Measurements from ENCODE around the gene TEKTIP1.

TEKTIP1 gene

DNA sequence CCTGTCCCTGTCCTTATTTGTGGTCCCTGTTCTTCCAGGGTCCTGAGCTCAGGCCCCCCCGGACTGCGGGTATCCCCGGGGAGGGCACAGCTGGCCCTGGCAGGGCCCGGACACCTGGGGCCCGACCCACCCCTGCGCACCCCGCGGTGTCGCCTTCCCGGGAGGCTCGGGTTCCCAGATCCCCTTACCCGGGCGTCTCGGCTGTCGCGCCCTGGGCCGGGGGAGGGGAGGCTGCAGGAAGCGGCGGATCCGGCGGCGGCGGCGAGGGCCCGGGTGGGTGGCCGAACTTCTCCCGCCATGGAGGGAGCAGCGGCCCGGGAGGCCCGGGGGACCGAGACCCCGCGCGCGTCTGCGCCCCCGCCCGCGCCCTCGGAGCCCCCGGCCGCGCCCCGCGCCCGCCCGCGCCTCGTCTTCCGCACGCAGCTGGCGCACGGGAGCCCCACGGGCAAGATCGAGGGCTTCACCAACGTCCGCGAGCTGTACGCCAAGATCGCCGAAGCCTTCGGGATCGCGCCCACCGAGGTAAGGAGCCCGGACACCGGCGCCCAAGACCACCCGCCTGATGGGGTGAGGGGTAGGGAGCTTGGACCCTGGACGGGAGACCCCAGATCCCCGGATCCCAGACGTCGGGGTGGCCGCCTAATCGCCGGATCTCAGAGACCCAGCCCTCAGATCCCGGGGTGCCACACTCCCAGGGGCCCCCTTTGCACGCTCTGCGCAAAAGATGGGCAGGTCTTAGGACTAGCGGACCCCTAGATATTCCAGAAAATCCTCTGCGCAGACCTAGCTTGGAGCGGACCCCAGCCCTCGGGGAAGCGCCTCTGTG, 46.5 kb downstream of the TEKTIP1 start, which contains the start of gene GIPC3:
TSS of gene GIPC3 (plus strand) at position 178 of the 826 bp plus-strand sequence. CDS start at position 298, 120 bp downstream.
- DNase-seq (ENCODE audit: low read depth in 2 of 2), result no peak

DNA sequence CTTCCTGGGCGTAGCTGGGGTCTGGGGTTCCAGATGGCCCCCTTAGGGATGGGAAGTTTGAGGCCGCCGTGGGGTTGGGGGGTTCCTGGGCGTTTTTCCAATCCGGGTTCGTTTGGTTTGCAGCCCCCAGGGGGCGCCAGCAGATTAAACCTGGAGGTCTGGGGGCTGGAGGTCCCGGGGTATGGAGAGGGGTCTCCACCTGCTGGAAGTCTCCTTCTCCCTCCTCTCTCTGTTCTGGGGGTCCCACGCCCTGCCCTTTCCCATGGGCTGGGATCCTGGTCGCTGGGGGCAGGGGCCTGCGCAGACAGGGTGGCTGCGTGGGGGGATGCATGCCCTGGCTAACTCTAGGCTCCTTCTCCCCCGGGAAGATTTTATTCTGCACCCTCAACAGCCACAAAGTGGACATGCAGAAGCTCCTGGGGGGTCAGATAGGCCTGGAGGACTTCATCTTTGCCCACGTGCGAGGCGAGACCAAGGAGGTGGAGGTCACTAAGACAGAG, 47.2 kb downstream of the TEKTIP1 start:
- no peak for DNase-seq (ENCODE audit: low read depth in 2 of 2)

GRCh38 chr19:3586707-3587346, 47.9 kb downstream of the TEKTIP1 start:
- no peak for DNase-seq (ENCODE audit: low read depth in 2 of 2)

DNA sequence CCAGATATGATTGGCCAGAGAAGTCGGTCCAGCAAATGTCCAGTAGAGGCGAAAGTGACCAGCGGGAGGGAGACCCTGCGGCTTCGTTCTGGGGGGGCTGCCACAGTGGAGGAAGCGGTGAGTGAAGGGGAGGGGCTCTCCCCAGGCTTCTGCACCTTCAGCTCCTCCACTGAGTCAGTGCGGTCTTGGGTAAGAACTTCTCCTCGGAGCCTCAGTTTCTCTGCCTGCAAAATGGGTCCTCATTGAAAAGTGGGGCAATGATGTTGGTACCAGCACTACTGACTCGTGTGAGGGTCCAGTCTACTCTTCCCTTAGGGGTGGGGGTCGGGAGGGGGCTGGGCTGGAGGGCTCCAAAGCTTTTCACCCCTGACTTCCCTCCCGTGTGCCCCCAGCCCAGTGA, 50.5 kb downstream of the TEKTIP1 start:
- no peak for DNase-seq (ENCODE audit: low read depth in 2 of 2)

DNA sequence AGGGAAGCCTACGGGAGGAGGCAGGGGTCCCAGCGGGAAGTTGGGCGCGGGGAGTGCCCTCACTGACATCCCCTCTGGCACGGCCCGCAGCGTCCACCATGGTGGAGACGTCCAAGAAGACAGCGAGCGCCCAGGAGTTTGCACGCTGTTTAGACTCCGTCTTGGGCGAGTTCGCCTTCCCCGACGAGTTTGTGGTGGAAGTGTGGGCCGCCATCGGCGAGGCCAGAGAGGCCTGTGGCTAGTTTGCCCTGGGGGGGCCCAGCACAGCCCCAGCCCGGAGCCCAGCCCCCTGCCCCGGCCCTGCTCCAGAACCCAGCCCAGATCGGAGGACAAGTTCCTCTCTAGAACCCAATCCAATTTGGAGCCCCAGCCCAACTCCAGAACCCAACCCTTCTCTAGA, 51.0 kb downstream of the TEKTIP1 start:
- no peak for DNase-seq (ENCODE audit: low read depth in 2 of 2)

DNA sequence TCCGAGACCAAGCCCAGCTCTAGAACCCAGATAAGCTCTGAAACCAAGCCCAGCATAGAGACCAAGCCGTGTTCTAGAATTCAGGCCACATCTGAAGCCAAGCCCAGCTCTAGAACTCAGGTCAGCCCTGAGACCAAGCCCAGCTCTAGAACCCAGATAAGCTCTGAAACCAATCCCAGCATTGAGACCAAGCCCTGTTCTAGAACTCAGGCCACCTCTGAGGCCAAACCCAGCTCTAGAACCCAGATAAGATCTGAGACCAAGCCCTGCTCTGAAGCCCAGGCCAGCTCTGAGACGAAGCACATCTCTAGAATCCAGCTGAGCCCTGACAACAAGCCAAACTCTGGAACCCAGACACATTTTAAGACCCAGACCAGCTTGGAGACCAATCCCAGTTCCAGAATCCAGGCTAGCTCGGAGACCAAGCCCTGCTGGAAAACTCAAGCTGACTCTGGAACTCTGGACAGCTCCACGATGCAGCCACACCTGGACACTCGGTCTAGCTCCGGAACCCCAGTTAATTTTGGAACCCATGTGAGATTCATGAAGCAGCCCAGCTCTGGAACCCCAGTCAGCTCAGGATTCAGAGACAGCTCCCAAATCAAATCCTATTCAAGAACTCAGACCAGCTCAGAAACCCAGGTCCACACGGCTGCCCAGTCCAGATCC, 52.2 kb downstream of the TEKTIP1 start:
- DNase-seq (ENCODE audit: low read depth in 2 of 2), result no peak

- DNase-seq (ENCODE audit: low read depth in 2 of 2), result no peak
Observed at GRCh38 chr19:3591876-3592613, 53.1 kb downstream of the TEKTIP1 start.

DNA sequence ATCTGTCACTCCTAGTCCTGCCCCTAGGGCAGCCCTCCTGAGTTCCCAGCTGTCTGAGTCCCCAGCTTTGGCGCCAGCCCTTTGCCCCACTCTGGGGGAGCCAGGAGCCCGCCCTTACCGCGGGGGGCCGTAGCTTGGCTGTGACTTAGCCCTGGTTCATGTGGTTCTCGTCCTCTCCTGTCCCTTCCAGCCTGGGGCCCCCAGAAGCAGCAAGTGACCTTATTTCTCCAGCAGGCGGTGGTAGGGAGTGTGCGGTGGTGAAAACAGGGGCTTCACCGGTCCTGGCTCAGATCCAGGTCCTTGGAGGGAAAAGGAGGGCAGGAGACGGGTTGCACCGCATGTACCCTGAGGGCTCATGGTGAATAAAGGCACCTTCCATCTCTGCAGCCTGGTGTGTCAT, 54.2 kb downstream of the TEKTIP1 start:
- DNase-seq (ENCODE audit: low read depth in 2 of 2), result no peak

Measured in fibroblast of skin of left biceps (primary cell).